ENCODE data around the gene MEF2C. TPM values are rescaled to one million over a fixed set of nuclear protein-coding genes. Genes with fewer than 3 reads are reported as not detected.

The MEF2C gene
- total RNA-seq, 1 experiment from 2014 or later = 13.0 TPM

DNA sequence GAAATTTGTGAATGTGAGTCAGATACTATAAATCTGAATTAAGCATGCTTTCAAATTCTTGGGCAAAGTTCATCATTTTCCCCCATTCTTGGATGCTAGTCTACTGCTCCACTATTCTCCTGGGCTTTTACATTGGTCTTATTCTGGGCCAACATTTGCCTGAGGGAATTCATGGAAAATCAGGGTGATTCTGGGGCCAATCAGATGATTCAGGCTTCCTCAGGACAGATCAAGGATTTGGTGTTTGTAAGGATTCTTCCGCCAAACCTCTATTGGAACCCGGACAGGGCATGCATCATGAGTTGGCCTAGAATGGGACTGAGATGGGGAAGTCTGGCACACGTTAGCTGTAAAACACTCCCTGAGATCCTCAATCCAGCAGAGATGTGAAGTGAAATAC lies 113.8 kb downstream of the MEF2C start (continued):
- TF ChIP-seq YY1 (IDR thresholded peaks at IDR 0.05; ENCODE audit: extremely low read depth, insufficient replicate concordance, low read depth, low read length) (no peak), TCF7L2 (IDR thresholded peaks at IDR 0.05; ENCODE audit: borderline replicate concordance, extremely low read depth, insufficient read depth, insufficient read length) (no peak), EZH2 (IDR thresholded peaks at IDR 0.05) (no peak), SRF (IDR thresholded peaks at IDR 0.05; ENCODE audit: low read depth) (no peak)
- TF ChIP-seq, protein P1, sequence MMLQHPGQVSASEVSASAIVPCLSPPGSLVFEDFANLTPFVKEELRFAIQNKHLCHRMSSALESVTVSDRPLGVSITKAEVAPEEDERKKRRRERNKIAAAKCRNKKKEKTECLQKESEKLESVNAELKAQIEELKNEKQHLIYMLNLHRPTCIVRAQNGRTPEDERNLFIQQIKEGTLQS (IDR thresholded peaks at IDR 0.05) = no peak

DNA sequence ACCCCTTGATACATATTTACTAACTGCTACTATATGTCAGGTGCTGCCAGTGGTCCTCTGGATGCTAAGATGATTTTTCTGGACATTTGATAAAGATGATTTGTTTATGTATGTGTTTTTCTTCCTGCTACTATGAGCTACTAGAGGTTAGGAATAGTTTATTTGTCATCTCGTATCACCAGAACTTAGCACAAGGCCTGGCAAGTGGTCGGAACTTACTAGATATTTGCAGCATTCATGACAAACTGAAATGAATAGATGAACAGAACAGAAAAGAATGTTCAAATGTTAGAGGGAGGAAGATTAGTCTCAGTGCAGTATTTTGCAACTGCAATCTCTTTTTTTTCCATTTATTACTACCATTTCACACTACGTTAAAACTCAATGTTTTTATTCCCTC lies 114.6 kb downstream of the MEF2C start:
- Histone ChIP-seq H3K4me1 (ENCODE audit: control insufficient read depth in 1 of 2, insufficient read depth in 2 of 2, low read length in 2 of 2) (no peaks in the 10 kb centered on the region), H3K79me2 (ENCODE audit: insufficient read depth, low read length) (no peaks in the 10 kb centered on the region), H4K20me1 (ENCODE audit: insufficient read depth) (no peaks in the 10 kb centered on the region), H3K4me3 (replicated peaks in 1 of 2; ENCODE audit: low read depth in 1 of 2, low read length in 2 of 2) (no peak overlapping the region), H3K9me3 (ENCODE audit: control insufficient read depth in 1 of 2, insufficient read depth in 1 of 2, low read depth in 1 of 2, low read length in 2 of 2) (no peaks in the 10 kb centered on the region), H3K27me3 (ENCODE audit: insufficient read depth, low read length) (no peaks in the 10 kb centered on the region), H3K4me2 (ENCODE audit: low read length) (no peak overlapping the region), H3K9me2 (ENCODE audit: insufficient read depth) (no peaks in the 10 kb centered on the region), H2AFZ (ENCODE audit: low read depth, low read length, poor library complexity, severe bottlenecking) (no peak overlapping the region), H3K9ac (ENCODE audit: low read length) (no peak overlapping the region), H3K36me3 (ENCODE audit: control insufficient read depth in 1 of 2, insufficient read depth in 2 of 2, low read length in 2 of 2) (no peaks in the 10 kb centered on the region), H3K27ac (ENCODE audit: low read depth, low read length) (no peak overlapping the region)
- intact Hi-C loops (cut with micrococcal nuclease) = no loop called here
- BruUV-seq (replicated peaks) = no TSS peak
- ATAC-seq = no peak
- POLR2A ChIA-PET = no interaction called here
- RAD21 ChIA-PET (ENCODE audit: low non-redundant PET in 1 of 2, low total read pairs in 2 of 2, uncharacterized antibody in 2 of 2, unreplicated experiment in 2 of 2) = interaction anchor here in 1 of 2 experiments (0.6 kb wide), 1 partner anchor 193 kb away, joined by 3 read pairs; no protein-coding TSS in a partner anchor
- DNase-seq (ENCODE audit: low read depth, low spot score) = no peak
- CTCF ChIA-PET = no interaction called here
- TF ChIP-seq ELF1 (IDR thresholded peaks at IDR 0.05; ENCODE audit: borderline replicate concordance, low read depth) (no peak), CBX3 (IDR thresholded peaks at IDR 0.05; ENCODE audit: low read depth) (no peak), EZH2phosphoT487 (IDR thresholded peaks at IDR 0.05; ENCODE audit: borderline replicate concordance) (no peak), EZH2 (IDR thresholded peaks at IDR 0.05) (no peak), EGR1 (IDR thresholded peaks at IDR 0.05; ENCODE audit: low read depth) (no peak), RAD21 (IDR thresholded peaks at IDR 0.05; ENCODE audit: low read depth) (no peak), YY1 (IDR thresholded peaks at IDR 0.05; ENCODE audit: extremely low read depth, insufficient replicate concordance, low read depth, low read length) (no peak), SRF (IDR thresholded peaks at IDR 0.05; ENCODE audit: low read depth) (no peak), ZNF274 (IDR thresholded peaks at IDR 0.05; ENCODE audit: low read depth, low read length) (no peak)
- TF ChIP-seq, protein P2, sequence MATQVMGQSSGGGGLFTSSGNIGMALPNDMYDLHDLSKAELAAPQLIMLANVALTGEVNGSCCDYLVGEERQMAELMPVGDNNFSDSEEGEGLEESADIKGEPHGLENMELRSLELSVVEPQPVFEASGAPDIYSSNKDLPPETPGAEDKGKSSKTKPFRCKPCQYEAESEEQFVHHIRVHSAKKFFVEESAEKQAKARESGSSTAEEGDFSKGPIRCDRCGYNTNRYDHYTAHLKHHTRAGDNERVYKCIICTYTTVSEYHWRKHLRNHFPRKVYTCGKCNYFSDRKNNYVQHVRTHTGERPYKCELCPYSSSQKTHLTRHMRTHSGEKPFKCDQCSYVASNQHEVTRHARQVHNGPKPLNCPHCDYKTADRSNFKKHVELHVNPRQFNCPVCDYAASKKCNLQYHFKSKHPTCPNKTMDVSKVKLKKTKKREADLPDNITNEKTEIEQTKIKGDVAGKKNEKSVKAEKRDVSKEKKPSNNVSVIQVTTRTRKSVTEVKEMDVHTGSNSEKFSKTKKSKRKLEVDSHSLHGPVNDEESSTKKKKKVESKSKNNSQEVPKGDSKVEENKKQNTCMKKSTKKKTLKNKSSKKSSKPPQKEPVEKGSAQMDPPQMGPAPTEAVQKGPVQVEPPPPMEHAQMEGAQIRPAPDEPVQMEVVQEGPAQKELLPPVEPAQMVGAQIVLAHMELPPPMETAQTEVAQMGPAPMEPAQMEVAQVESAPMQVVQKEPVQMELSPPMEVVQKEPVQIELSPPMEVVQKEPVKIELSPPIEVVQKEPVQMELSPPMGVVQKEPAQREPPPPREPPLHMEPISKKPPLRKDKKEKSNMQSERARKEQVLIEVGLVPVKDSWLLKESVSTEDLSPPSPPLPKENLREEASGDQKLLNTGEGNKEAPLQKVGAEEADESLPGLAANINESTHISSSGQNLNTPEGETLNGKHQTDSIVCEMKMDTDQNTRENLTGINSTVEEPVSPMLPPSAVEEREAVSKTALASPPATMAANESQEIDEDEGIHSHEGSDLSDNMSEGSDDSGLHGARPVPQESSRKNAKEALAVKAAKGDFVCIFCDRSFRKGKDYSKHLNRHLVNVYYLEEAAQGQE (IDR thresholded peaks at IDR 0.05; ENCODE audit: low read depth) = no peak
- TF ChIP-seq, protein P3, sequence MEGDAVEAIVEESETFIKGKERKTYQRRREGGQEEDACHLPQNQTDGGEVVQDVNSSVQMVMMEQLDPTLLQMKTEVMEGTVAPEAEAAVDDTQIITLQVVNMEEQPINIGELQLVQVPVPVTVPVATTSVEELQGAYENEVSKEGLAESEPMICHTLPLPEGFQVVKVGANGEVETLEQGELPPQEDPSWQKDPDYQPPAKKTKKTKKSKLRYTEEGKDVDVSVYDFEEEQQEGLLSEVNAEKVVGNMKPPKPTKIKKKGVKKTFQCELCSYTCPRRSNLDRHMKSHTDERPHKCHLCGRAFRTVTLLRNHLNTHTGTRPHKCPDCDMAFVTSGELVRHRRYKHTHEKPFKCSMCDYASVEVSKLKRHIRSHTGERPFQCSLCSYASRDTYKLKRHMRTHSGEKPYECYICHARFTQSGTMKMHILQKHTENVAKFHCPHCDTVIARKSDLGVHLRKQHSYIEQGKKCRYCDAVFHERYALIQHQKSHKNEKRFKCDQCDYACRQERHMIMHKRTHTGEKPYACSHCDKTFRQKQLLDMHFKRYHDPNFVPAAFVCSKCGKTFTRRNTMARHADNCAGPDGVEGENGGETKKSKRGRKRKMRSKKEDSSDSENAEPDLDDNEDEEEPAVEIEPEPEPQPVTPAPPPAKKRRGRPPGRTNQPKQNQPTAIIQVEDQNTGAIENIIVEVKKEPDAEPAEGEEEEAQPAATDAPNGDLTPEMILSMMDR (IDR thresholded peaks at IDR 0.05 in 2 of 3, conservative IDR thresholded peaks at IDR 0.05 in 1 of 3; ENCODE audit: borderline replicate concordance in 1 of 3, insufficient read depth in 1 of 3, low read depth in 2 of 3, low read length in 2 of 3) = no peak
